Left ventricle myocardium inferior (tissue), 1 donor: Measurements from ENCODE around the gene SIGLEC9. TPM values are rescaled to one million over a fixed set of nuclear protein-coding genes. Genes with fewer than 3 reads are reported as not detected.

Source experiments
- DNase-seq: peaks from one replicate; pipeline ENCODE4 v3.0.0-alpha.2; 2020
- H3K27ac ChIP-seq: fragments of 200-600 bp; replicated peaks from 2 replicates; pipeline ENCODE4 v1.8.0; 2021
- H3K27me3 ChIP-seq: fragments of 200-600 bp; 2 replicates; pipeline ENCODE4 v1.8.0; 2021; ENCODE audit warnings: low read depth
- H3K36me3 ChIP-seq: fragments of 200-600 bp; 2 replicates; pipeline ENCODE4 v1.8.0; 2021
- H3K4me1 ChIP-seq: fragments of 200-600 bp; 2 replicates; pipeline ENCODE4 v1.8.0; 2021
- H3K4me3 ChIP-seq: fragments of 200-600 bp; 2 replicates; pipeline ENCODE4 v1.8.0; 2021; ENCODE audit warnings: mild to moderate bottlenecking, moderate library complexity
- H3K9me3 ChIP-seq: fragments of 200-600 bp; replicated peaks from 2 replicates; pipeline ENCODE4 v1.8.0; 2021
- CTCF ChIP-seq: fragments of 200-600 bp; IDR thresholded peaks from 2 replicates; pipeline ENCODE4 v1.8.0; 2021; ENCODE audit warnings: antibody characterized with exemption, mild to moderate bottlenecking, borderline replicate concordance
- intact Hi-C: fragments of 100-400 bp; cut with micrococcal nuclease; formaldehyde crosslinking; loops from one replicate; pipeline ENCODE4 v1.11.0; 2022
- total RNA-seq: library from RNA; stranded (reverse); fragmentation: NEBNext Ultra II Directional; extraction: Animal tissue kit (Norgen Biotek cat#: 25700); gene quantifications from one replicate; pipeline ENCODE4 v1.2.1, GENCODE V29; 2021
- donor health status: DM: no; HTN: yes; CAD: no; lungs with severe emphysema.

SIGLEC9 gene
- total RNA-seq, 1 donor from 2014 or later, result 1.7 TPM

DNA sequence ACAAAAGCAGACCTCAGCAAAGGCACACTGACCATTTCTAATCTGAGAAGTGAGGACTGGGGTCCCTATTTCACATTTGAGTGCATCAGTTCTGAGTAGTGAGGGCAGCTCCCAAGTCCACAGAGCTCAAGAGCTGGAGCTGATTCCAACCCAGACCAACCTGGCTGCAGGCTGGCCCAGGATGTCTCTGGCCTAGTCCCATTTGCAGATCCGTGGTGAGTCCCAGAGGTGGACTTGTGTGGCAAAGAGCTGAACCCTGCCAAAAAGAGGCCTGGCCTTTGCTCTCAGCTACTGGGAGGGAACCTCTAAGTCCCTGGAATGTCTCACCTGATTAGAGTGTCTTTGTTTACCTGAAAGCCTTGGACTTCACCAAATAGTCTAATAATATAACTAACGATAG lies 32.0 kb downstream of the SIGLEC9 start:
- DNase-seq, result no peak
- peaks cover 59% of the 10 kb centered on the region for H3K27me3 ChIP-seq
- intact Hi-C loops, result no loop called here
- TF ChIP-seq CTCF, result no peak
- H3K4me3 ChIP-seq, result no peak overlapping the region
- no peaks in the 10 kb centered on the region for H3K36me3 ChIP-seq
- no peaks in the 10 kb centered on the region for H3K4me1 ChIP-seq
- H3K9me3 ChIP-seq, result no peaks in the 10 kb centered on the region
- no peak overlapping the region for H3K27ac ChIP-seq

GRCh38 chr19:51157265-51157664 lies 32.6 kb downstream of the SIGLEC9 start:
- H3K4me1 ChIP-seq, result no peaks in the 10 kb centered on the region
- no peak for TF ChIP-seq CTCF
- no peak overlapping the region for H3K4me3 ChIP-seq
- no peak for DNase-seq
- intact Hi-C loops, result no loop called here
- no peak overlapping the region for H3K27ac ChIP-seq
- H3K36me3 ChIP-seq, result no peaks in the 10 kb centered on the region
- H3K9me3 ChIP-seq, result no peaks in the 10 kb centered on the region
- H3K27me3 ChIP-seq, result peaks cover 60% of the 10 kb centered on the region

- H3K27me3 ChIP-seq, result peaks cover 62% of the 10 kb centered on the region
- no peaks in the 10 kb centered on the region for H3K9me3 ChIP-seq
- H3K4me3 ChIP-seq, result no peak overlapping the region
- peak; percentile 52 for DNase-seq
- no peaks in the 10 kb centered on the region for H3K36me3 ChIP-seq
- no peak overlapping the region for H3K27ac ChIP-seq
- H3K4me1 ChIP-seq, result no peaks in the 10 kb centered on the region
- intact Hi-C loops, result no loop called here
- TF ChIP-seq CTCF, result peak; percentile 63
Observed at GRCh38 chr19:51158474-51159129, 33.9 kb downstream of the SIGLEC9 start.

DNA sequence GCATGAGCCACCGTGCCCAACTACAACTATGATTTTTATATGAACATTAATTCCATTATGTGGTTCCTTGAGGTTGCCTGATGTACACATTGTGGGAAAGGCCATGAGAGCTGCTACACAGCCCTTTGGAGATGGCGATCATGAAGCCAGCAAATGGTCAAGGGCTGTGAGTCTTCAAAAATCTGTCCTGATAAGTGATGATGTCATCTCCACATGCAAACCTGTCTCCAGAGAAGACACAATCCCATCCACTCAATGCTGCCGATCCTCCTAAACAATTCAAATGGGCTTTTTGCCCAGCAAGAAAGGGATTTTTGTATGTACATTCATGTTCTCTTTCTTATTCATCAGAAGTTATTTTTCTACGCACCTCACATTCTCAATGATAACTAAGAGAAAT lies 35.0 kb downstream of the SIGLEC9 start:
- no peak for TF ChIP-seq CTCF
- Histone ChIP-seq H3K4me3 (no peak overlapping the region), H3K4me1 (no peaks in the 10 kb centered on the region), H3K27me3 (peaks cover 54% of the 10 kb centered on the region), H3K27ac (no peak overlapping the region), H3K36me3 (no peaks in the 10 kb centered on the region), H3K9me3 (no peaks in the 10 kb centered on the region)
- DNase-seq, result no peak
- intact Hi-C loops, result no loop called here

- Histone ChIP-seq H3K4me1 (no peaks in the 10 kb centered on the region), H3K36me3 (no peaks in the 10 kb centered on the region), H3K27me3 (peaks cover 46% of the 10 kb centered on the region), H3K9me3 (no peaks in the 10 kb centered on the region), H3K4me3 (no peak overlapping the region), H3K27ac (no peak overlapping the region)
- no peak for DNase-seq
- intact Hi-C loops, result no loop called here
- TF ChIP-seq CTCF, result no peak
Observed at GRCh38 chr19:51161266-51161665, 36.6 kb downstream of the SIGLEC9 start.
